GM12878 (cell line): Measurements from ENCODE around the gene VASH2.

Experiments used
- BHLHE40 ChIP-seq, 2 experiments: fragments of 450-650 bp in 1 of 2; IDR thresholded peaks; 2 replicates each; pipeline ENCODE4 v1.6.1; 2011 to 2017; ENCODE audit warnings: low read depth in 2 of 2, borderline replicate concordance in 1 of 2, improper control_type of control experiment in 1 of 2, low read length in 1 of 2, mild to moderate bottlenecking in 1 of 2
- CEBPB ChIP-seq, 2 experiments: fragments of 150-350 bp in 1 of 2; IDR thresholded peaks; 2 replicates each; pipeline ENCODE4 v1.6.1; 2012 to 2014; ENCODE audit warnings: low read depth in 2 of 2, low read length in 2 of 2, borderline replicate concordance in 1 of 2, inconsistent platforms in 1 of 2
- EGR1 ChIP-seq, 2 experiments: IDR thresholded peaks; 1 replicate in 1 of 2; 2 replicates in 1 of 2; pipeline ENCODE4 v1.6.1; 2011 to 2012; ENCODE audit warnings: low read depth in 2 of 2, low read length in 2 of 2, borderline replicate concordance in 1 of 2, mild to moderate bottlenecking in 1 of 2, moderate library complexity in 1 of 2
- MTA3 ChIP-seq: IDR thresholded peaks from 2 replicates; pipeline ENCODE4 v1.6.1; 2012; ENCODE audit warnings: low read length, inconsistent platforms, borderline replicate concordance
- MXI1 ChIP-seq: fragments of 150-350 bp; IDR thresholded peaks from 2 replicates; pipeline ENCODE4 v1.6.1; 2011; ENCODE audit warnings: low read depth, mild to moderate bottlenecking, inconsistent platforms, low read length, improper control_type of control experiment
- NR2F1 ChIP-seq: fragments of 450-650 bp; conservative IDR thresholded peaks from 2 replicates; pipeline ENCODE4 v1.6.1; 2017; ENCODE audit warnings: mild to moderate bottlenecking
- PBX3 ChIP-seq: IDR thresholded peaks from 2 replicates; pipeline ENCODE4 v1.6.1; 2011; ENCODE audit warnings: mild to moderate bottlenecking, low read depth, low read length, moderate library complexity; ENCODE audit not compliant: insufficient replicate concordance
- SUZ12 ChIP-seq: fragments of 200-600 bp; sonication (generic); IDR thresholded peaks from one replicate; pipeline ENCODE4 v1.6.1; 2018; ENCODE audit warnings: antibody characterized with exemption, mild to moderate bottlenecking; ENCODE audit not compliant: unreplicated experiment
- TAF1 ChIP-seq: IDR thresholded peaks from 2 replicates; pipeline ENCODE4 v1.6.1; 2011; ENCODE audit warnings: mild to moderate bottlenecking, low read depth, low read length, borderline replicate concordance
- ZNF24 ChIP-seq: fragments of 450-650 bp; IDR thresholded peaks from 2 replicates; pipeline ENCODE4 v1.6.1; 2017; ENCODE audit warnings: antibody characterized with exemption, mild to moderate bottlenecking
- ZNF274 ChIP-seq: IDR thresholded peaks from one replicate; pipeline ENCODE4 v1.8.0; 2011; ENCODE audit not compliant: insufficient read length, insufficient read depth
- TF ChIP-seq, protein P1 (sequence below): IDR thresholded peaks from 2 replicates; pipeline ENCODE4 v1.6.1; 2011; ENCODE audit warnings: low read depth, low read length, improper control_type of control experiment, borderline replicate concordance
- TF ChIP-seq, protein P2 (sequence below), 3 experiments: IDR thresholded peaks in 2 of 3; conservative IDR thresholded peaks in 1 of 3; 2 replicates each; pipeline ENCODE4 v1.5.1; 2011; ENCODE audit warnings: low read depth in 3 of 3, low read length in 3 of 3, mild to moderate bottlenecking in 3 of 3, control low read depth in 2 of 3, moderate library complexity in 2 of 3, inconsistent platforms in 1 of 3, mixed read lengths in 1 of 3; ENCODE audit not compliant: control insufficient read depth in 2 of 3, insufficient read depth in 1 of 3; ENCODE audit errors: extremely low read depth in 1 of 3
- TF ChIP-seq, protein P3 (sequence below): fragments of 450-650 bp; formaldehyde crosslinking; IDR thresholded peaks from 2 replicates; pipeline ENCODE4 v1.4.0; 2022; ENCODE audit warnings: mild to moderate bottlenecking, moderate library complexity

DNA sequence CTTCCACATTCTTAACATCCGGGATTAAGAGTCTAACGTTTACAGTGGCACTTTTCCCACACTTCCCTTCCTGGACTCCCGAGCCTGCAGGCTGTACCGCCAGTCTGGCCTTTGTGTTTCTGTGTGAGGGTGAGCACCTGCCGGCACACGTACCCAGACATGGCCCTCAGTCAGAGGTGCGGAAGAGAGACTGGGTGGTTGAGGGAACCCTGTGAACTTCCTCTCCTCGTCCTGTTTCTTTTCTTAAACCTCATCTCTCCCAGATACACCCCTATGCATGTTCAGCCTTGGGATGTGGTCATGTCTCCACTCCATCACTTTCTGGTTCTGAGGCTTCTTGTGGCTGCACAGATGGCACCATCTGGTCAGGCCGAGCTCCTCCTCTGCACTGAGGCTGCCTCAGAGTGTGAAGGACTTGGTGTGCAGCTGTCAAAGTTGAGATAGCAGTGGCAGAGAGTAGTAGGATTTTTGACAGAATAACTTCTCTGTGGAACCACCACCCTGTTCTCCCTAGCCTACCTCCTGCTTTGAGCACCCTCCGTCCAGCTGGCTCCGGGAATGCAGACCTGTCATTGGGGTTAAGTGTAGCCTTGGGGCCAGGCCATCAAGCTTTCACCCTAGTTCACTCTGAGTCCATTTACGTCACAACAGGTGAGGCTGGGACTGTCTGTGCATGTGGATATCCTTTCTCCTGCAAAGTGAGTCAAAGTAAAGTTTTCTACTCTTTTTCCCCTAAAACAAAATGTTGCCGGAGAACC, 31.4 kb downstream of the VASH2 start:
- TF ChIP-seq, protein P1, sequence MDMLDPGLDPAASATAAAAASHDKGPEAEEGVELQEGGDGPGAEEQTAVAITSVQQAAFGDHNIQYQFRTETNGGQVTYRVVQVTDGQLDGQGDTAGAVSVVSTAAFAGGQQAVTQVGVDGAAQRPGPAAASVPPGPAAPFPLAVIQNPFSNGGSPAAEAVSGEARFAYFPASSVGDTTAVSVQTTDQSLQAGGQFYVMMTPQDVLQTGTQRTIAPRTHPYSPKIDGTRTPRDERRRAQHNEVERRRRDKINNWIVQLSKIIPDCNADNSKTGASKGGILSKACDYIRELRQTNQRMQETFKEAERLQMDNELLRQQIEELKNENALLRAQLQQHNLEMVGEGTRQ = no peak
- TF ChIP-seq MXI1 (no peak), TAF1 (no peak), CEBPB (IDR thresholded peaks at IDR 0.05; ENCODE audit: borderline replicate concordance in 1 of 2, low read depth in 2 of 2, low read length in 2 of 2) (no peak), ZNF24 (no peak), ZNF274 (no peak), SUZ12 (no peak), BHLHE40 (IDR thresholded peaks at IDR 0.05; ENCODE audit: borderline replicate concordance in 1 of 2, low read depth in 2 of 2, low read length in 1 of 2) (peak in 1 of 2 experiments; percentile 13; a peak in 1 of 4 replicates), EGR1 (IDR thresholded peaks at IDR 0.05; ENCODE audit: borderline replicate concordance in 1 of 2, low read depth in 2 of 2, low read length in 2 of 2) (no peak), PBX3 (no peak), MTA3 (no peak; the same call in 1 of the 2 replicates), NR2F1 (no peak)
- TF ChIP-seq, protein P2, sequence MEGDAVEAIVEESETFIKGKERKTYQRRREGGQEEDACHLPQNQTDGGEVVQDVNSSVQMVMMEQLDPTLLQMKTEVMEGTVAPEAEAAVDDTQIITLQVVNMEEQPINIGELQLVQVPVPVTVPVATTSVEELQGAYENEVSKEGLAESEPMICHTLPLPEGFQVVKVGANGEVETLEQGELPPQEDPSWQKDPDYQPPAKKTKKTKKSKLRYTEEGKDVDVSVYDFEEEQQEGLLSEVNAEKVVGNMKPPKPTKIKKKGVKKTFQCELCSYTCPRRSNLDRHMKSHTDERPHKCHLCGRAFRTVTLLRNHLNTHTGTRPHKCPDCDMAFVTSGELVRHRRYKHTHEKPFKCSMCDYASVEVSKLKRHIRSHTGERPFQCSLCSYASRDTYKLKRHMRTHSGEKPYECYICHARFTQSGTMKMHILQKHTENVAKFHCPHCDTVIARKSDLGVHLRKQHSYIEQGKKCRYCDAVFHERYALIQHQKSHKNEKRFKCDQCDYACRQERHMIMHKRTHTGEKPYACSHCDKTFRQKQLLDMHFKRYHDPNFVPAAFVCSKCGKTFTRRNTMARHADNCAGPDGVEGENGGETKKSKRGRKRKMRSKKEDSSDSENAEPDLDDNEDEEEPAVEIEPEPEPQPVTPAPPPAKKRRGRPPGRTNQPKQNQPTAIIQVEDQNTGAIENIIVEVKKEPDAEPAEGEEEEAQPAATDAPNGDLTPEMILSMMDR (IDR thresholded peaks at IDR 0.05 in 2 of 3, conservative IDR thresholded peaks at IDR 0.05 in 1 of 3; ENCODE audit: control insufficient read depth in 2 of 3, extremely low read depth in 1 of 3, insufficient read depth in 1 of 3, low read depth in 3 of 3, low read length in 3 of 3) = no peak
- TF ChIP-seq, protein P3, sequence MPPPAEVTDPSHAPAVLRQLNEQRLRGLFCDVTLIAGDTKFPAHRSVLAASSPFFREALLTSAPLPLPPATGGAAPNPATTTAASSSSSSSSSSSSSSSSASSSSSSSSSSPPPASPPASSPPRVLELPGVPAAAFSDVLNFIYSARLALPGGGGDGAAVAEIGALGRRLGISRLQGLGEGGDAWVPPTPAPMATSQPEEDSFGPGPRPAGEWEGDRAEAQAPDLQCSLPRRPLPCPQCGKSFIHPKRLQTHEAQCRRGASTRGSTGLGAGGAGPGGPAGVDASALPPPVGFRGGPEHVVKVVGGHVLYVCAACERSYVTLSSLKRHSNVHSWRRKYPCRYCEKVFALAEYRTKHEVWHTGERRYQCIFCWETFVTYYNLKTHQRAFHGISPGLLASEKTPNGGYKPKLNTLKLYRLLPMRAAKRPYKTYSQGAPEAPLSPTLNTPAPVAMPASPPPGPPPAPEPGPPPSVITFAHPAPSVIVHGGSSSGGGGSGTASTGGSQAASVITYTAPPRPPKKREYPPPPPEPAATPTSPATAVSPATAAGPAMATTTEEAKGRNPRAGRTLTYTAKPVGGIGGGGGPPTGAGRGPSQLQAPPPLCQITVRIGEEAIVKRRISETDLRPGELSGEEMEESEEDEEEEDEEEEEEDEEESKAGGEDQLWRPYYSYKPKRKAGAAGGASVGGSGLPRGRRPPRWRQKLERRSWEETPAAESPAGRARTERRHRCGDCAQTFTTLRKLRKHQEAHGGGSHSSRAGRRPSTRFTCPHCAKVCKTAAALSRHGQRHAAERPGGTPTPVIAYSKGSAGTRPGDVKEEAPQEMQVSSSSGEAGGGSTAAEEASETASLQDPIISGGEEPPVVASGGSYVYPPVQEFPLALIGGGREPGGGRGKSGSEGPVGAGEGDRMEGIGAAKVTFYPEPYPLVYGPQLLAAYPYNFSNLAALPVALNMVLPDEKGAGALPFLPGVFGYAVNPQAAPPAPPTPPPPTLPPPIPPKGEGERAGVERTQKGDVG (CRISPR knock-in tag) = no peak
